Measurements from ENCODE around the gene CHRNB2.
A peak's percentile ranks its signal among the peaks of the same experiment; 100 is the strongest.

The CHRNB2 gene

DNA sequence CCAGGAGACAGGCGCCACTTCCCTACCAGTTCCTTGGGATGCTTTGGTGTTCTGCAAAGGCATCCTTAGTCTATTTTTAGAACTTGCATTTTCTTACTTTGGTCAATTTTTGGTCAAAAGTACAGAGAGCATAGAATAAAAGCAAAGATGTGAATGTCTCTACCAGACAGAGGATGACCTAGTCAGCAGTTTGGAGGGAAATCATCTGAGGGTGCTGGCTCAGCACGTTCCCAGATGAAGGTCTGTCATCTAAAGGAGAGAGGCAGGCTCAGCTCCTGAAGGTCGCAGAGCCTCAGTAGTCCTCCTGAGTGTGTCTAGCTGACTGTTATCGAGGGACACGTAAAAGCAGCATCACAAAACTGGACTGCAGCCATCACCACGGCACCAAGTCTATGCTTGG is 15.3 kb downstream of the CHRNB2 start:
- no peak for DNase-seq

DNA sequence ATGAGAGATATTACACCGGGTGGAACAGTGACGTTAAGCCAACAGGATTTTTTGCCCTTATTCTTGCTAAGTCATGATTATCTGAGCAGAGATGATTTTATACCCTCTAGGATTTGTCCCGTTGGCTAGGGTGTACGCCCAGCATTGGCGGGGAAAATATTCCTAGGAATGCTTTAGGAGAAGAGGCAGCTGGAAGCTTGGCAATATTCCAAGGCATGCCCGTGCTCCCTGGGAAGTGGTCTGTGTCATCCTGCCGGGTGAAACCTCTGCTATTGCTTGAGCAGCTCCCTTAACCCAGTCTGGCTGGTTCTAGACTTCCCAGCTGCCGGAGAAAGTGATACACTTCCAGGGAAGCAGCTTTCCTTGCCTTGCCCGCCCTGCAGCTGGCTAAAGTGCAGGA is 16.2 kb downstream of the CHRNB2 start:
- DNase-seq: no peak

DNA sequence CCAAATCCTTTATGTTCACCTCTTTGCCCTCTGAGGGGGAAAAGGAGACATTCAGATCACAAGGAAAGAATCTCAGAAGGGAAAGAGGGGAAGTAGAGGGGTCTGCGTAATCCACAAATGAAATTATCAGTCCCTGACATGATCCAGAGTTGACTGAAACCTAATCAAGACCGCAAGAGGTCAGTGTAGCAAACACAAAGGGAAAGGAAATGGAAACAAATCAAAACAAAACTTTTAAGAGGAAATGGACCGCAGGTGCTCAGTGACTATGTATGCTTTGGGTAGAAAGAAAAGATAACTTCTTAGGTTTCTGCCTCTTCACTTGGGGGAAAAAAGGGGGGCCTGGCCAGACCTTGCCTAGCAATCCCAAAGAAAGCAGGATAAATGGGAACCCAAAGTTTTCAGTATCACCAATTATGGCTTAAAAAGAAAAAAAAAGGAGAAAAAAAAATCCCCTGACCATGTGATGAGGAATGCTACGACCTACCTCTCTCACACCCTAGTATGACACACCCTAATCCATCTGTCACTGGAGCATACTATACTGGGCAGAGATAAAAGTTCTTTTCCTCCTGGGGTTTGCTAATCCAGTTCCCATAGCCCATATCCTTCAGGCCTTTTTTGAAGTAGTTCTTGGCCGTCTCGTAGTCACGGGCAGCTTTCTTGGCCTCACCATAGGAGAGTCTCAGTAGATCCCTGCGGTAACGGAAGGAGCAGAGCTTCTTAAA is 16.9 kb downstream of the CHRNB2 start:
- DNase-seq: no peak

DNA sequence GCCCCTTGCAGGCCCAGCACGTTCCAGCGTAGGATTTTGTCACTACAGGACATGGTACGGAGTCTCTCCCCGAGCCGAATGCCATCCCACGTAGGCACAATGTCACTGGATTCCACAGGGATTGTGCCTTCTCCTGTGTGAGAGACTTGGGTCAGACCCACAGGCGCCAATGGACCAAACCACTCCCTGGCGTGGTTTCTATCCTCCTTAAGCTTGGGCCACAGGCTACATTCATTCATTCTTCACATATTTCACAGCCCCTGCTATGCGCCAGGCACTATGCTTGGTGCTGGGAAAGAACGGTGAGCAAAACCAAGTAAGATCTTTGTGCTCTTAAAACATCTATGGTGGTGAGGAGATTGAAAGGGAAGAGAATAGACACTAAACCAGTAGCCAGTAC is 18.7 kb downstream of the CHRNB2 start:
- DNase-seq: no peak

DNA sequence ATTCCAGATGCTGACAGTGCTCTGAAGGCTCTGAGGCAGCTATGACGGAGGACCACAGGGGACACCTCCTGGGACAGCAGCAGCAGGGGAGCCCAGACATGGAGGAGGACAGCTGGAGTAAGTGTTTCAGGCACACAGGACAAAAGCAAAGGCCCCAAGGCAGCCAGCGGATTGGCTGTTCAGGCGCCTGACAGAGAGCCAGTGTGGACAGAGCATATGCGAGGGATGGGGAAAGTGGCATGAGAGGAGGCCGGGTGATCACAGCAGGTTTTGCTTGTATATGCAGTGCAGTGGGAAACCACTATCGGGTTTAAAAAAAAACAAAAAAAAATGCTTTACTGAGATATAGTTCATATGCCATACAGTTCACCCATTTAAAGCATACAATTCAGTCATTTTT is 19.1 kb downstream of the CHRNB2 start:
- DNase-seq: no peak

DNA sequence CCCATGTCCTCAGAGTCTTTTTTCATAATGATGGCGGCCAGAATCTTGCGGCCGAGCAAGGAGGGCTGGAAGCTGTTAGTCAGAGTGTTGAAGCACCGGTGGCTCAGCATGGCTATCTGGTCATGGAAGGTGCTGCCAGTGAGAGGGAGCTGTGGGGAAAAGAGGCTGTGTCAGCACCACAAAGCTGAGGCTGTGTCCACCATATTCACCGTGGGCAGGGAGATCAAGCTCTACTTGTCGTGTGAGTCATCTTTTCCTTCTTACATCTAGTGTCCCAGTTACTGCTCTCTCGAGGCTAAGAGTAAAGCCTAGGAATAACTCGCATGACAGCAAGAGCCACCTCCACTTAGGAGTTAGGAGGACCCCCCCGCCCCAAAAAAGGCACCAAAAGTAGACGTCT is 22.2 kb downstream of the CHRNB2 start:
- DNase-seq: no peak

DNA sequence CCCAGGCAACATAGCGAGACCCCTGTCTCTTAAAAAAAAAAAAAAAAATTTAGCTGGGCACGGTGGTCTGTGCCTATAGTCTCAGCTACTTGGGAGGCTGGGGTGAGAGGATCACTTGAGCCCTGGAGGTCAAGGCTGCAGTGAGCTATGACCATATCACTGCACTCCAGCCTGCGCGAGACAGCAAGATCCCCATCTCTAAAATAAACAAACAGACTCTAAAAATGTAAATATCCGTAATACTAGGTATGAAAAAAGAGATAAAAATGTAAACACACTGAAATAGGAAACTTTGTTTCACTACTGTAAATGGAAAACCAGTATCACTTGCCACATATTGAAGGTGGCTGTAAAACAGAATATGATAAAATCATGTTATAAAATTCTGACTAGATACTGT is 23.2 kb downstream of the CHRNB2 start:
- DNase-seq: no peak

DNA sequence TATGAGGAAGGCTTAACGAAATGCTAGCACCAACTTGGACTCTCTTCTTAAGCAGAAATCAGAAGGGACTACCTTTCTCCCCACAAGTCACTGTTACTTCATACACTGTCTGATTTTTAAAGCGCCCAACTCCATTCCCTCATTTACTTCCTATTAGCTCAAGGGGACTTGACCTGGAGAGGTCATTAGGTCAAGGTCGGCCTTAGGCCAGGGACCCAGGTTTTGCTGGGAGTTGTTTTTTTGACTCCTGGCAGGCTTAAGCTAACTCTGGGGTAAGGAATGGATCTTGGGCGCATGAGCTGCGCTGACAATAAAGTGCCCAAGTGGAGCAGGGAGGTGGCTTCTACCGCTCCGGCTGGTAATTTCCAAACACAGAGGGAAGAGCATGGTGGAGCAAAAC is 23.6 kb downstream of the CHRNB2 start:
- DNase-seq: no peak

DNA sequence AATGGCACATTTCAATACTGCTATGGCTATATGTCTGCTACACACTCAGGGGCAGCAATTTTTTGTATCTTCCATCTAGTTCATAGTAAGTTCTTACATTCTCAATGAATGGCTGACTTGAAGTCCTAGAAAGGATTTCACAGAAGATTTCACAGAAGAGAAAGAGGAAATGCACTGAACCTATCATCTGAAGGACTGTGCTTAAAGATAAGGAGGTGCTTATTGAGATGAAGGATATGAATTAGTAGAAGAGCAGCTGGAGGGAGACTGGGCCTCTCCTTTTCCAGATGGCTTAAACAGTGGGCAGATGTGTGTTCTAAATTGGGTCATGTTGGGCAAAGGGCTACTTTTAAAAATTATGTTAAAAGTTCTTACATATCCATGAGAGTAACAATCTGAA is 25.8 kb downstream of the CHRNB2 start:
- no peak for DNase-seq

DNA sequence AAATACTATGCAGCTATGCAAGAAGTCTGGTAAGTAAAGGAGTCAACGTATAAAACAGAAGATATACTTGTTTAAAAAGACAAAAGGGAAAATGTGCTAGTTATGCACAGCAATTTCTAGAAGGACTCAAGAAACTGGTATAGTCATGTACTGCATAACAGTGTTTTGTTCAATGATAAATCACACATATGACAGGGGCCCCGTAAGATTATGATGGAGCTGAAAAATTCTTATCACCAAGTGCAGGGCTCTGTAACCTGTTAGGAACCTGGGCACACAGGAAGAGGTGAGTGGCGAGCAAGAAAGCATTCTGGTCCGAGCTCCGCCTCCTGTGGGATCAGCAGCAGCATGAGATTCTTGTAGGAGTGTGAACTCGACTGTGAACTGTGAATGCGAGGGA is 27.2 kb downstream of the CHRNB2 start:
- no peak for DNase-seq

DNA sequence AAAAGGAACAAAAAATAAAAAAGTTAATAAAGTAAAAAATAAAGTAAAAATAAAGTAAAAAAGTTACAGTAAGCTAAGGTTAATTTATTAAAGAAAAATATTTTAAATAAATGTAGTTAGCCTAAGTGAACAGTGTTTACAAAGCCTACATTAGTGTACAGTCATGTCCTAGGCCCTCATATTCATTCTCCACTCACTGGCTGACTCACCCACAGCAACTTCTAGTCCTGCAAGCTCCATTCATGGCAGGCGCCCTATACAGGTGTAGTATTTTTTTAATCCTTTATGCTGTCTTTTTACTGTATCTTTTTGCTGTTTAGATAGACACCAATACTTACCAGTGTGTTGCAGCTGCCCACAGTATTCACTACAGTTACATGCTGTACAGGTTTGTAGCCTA is 28.0 kb downstream of the CHRNB2 start:
- no peak for DNase-seq

DNA sequence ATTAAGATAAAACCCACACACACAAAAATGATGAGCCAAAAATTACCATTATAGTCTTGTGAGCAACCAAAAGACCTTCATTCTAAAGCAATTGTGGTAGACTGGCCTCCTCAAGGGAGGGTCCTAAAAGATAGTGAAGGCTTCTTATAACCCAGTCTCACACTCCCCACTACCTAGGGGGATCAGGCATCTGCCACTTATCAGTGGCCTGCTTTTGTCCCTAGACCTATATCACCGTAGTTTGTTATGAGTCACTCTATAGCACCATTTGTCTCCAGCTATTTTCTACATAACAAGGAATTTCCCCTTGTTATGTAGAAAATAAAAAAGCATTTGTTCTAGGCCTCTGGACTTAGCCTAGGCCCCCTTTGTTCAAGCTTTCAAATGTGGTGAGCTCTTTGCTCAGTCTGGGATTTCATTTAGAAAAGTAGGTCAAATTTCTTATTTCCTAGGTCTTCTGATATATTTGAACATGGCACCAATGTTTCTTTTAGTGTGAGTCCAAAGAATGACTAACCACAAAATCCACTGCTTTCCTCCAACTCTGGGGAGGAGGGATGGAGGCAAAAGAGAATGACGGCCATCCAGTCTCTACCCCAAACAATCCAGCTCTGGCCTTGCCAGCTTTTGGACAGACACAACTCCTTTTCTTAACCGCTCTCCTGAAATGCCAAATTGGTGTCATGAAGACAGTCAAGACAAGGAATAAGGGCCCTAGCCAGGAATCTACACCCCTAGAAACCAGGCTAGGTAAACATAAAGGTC is 31.5 kb downstream of the CHRNB2 start:
- DNase-seq: no peak

DNA sequence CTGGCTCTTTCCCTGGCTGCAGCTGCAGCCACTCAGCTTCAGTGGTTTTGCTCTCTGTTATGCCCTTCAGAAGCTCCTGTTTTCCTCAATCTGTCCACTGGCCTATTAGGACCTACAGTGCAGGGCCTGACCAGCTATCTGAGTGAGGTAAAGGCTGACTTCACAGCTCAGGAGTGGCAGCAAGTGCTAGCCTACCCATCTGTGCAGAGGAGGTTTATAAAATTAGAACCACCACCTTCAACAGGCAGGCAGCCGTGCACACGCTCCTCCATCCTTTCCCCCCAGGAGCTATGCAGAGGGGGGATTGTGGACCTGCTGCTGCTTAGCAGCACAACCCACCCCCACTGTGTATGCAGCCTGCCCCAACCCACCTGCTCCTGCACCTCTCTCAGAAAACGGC is 32.1 kb downstream of the CHRNB2 start:
- no peak for DNase-seq

DNA sequence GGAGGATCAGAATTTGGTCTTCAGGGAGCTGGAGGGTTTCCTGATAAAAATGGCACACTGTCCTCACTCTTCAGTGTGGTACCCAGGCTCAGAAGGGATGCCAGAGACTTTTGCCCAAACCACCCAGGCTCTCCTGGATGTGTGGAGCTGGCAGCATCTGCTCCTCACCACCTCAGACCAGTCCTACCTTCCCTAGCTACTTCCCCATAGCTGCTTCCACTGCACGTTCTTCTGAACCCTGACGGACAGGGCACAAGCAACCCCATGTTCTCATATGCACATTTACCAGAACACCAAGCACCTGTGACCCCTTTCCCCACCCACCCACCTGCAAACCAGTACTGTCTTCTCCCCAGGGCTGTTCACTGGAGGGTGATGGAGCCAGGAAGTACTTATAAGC is 35.7 kb downstream of the CHRNB2 start:
- DNase-seq: no peak

DNA sequence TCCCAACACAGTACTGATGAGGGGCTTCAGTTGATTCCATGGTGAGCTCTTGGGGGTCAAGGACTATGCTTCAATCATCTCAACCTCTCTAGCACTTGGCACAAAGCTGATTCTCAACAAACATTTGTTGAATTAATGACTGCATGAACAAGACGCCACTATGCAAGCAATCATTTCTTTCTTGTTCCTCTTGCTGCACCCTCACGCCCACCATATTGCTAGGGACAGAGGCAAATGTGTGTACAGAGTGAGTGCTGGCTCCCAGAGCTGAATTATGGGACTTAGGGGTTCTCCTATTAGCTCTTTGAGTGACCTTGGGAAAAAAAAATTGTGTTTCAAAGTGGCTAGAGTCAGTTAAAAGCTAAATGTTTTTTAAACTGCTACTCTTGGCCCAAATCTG is 38.0 kb downstream of the CHRNB2 start:
- no peak for DNase-seq

DNA sequence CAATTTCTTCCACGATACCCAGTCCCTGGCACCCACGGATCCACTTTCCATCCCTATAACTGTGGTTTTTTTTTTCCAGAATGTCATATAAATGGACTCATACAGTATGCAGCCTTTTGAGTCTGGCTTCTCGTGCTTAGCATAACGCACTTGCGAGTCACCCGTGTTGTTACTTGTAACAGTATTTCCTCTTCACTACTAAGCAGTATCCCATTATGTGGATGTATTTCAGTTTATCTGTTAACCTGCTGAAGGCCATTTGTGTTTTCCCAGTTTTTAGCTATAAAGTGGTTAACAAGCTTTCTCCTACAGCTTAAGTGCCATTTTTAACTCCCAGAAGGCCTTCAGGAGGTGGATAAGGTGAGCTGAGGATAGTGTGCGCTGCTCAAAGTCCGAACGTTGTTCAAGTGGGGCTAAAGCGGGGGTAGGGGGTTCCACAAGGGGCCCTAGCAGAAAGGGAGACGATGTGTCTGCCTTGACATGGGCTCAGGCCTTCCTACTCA is 39.6 kb downstream of the CHRNB2 start:
- DNase-seq: peak; percentile 8

DNA sequence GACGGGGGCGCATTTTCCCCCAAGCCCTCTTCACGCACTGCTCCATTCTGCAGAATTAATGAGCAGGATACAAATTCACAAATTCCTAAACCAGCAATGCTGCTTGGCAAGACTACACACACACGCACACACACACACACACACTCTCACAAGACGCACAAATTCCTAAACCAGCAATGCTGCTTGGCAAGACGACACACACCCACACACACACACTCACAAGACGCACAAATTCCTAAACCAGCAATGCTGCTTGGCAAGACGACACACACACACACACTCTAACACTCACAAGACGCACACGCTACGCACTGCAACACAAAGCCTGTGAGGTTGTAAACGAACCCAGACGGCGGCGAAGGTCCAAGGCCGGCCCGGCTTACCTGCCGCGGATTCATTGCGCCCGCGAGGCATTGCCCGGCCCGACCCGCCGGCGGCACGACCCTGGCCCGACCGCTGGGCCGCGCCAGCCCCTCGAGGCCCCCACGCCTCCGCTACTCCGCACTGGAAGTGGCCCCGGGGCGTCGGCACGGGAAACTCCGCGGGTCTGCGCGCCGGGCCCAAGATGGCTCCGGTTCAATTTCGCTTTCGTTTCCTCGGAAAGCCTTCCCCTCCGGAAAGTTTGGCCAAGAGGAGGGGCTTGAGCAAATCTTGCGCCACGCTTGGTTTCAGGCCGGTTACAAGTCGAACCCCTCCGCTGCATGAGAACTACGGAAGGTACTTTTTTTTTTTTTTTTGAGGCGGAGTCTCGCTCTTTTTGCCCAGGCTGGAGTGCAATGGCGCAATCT is 40.2 kb downstream of the CHRNB2 start, which contains the start of gene ADAR:
Gene ADAR (minus strand): TSS at position 578 of the 788 bp plus-strand sequence. CDS start 180 bp downstream, at position 398.
- peak; percentile 76 for DNase-seq

DNA sequence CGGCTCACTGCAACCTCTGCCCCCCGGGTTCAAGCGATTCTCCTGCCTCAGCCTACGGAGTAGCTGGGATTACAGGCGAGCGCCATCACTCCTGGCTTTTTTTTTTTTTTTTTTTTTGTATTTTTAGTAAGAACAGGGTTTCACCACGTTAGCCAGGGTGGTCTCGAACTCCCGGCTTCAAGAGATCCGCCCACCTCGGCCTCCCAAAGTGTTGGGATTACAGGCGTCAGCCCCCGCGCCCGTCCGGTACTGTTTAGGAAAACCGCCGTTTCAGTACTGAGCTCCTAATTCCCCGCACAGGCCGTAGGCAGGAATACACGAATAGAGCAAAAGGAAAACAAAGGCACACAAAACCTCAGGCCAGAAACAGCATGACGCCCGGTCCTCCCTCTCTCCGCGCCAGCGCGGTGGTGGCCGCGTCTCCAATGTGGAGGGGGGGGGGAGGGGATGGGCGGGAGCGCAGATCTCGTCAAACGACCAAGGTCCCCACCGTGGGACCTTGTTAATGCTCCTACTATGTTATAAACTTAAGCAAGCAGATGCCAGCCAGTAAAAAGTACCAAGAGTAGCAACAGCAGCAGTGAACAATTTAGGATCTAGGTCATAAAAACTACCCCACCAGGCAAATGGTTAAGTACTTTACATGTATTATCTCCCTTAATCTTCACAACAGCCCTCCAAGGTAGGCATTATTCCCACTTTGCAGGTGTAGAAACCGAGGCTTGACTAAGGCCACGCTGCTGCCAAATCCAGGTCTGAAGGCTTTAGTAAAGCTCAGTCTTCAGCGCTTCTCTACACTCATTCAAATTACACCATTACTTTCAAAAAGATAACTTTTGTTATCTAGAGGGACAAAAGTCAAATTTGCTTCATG is 41.1 kb downstream of the CHRNB2 start:
- peak; percentile 16 for DNase-seq

DNA sequence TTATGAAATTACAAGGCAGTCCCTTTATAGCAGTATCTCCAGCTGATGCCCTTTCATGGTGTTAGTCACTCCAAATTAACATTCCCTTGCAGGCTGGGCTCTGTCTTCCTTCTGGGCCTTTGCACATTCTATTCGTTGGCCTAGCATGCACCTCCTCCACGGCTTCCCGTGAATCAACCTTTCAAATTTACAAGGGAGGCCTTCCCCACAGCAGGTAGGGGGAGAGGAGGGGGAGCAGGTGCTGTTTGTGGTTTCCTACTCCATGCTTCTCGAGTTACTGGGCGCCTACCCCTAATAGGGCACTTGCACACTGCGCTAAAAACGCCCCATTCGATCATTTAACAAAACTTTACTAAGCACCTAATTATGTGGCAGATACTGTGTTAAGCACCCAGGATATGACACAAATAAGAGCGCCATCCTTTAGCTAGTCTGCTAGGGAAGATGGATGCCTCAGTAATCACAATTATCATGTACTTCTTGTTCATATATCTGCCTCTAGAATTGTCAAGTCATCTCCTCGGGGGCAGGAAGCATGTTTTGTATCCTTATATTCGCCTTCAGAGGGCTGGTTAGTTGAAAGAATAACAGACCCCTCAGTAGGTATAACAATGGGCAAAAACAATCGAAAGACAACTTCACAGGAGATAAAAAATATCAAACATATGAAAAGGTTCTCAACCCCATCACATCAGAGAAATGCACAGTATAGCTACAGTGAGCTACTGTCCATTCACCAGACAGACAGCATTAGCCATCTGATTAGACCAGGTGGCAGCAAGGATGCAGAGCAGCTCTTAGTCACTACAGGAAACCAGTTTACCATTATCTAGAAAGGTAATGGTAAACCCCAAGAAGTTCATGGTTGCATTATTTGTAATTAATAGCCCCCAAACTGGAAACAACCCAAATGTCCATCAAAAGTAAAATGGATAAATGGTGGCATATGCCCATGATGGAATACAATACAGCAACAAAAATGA is 42.1 kb downstream of the CHRNB2 start:
- DNase-seq: peak; percentile 23

DNA sequence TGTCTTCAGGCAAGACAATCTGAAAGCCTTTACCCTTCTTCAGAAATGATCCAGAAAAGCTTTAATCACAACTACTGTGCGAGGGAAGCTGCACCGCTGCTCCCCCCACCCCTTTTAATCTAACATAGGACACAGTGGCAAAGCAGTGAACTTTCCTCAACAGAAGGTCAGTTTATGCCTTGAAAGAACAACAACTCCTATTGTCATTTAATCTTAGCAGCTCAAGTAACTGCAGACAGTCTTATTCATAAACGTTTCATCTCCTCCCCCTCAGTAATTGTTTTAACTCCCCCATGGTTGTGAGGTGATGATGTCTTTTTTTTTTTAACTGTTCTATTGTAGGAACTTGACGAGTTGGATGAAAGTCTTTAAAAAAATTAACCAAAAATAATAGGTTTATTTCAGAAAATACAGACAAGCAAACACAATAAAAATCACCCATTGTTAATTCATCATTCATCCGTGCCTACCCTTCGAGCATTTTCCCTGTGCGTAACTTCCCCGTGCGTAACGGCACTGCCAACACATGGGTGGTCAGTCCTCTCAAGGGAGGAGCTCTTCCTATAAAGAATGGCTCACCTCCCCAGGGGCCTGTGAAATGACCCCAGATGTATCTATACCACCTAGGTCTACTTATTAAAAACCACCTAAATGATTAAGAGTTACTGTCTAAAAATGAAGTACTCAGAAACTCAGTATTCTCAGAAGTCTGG is 43.7 kb downstream of the CHRNB2 start:
- no peak for DNase-seq
